Thyroid gland (tissue), 4 donors: ENCODE results near the gene MRPL54. TPM values are rescaled to one million over a fixed set of nuclear protein-coding genes. Genes with fewer than 3 reads are reported as not detected.

Experiments used
- DNase-seq, 2 donors: peaks; one replicate each; pipeline ENCODE4 v3.0.0-alpha.2; 2019
- H3K27ac ChIP-seq, 3 donors: fragments of 200-600 bp; sonication (generic); 1 replicate in 2 of 3; 2 replicates in 1 of 3; pipeline ENCODE4 v1.5.1; 2016 to 2019; ENCODE audit warnings: mild to moderate bottlenecking in 1 of 3, moderate library complexity in 1 of 3
- H3K27me3 ChIP-seq: fragments of 200-600 bp; sonication (generic); one replicate; pipeline ENCODE4 v1.5.1; 2019
- H3K36me3 ChIP-seq, 2 donors: fragments of 200-600 bp; sonication (generic); one replicate each; pipeline ENCODE4 v1.5.1; 2016 to 2019
- H3K4me1 ChIP-seq, 2 donors: fragments of 200-600 bp; sonication (generic); one replicate each; pipeline ENCODE4 v1.5.1; 2017 to 2019
- H3K4me3 ChIP-seq, 3 donors: fragments of 200-600 bp; sonication (generic); replicated peaks in 1 of 3; 1 replicate in 2 of 3; 2 replicates in 1 of 3; pipeline ENCODE4 v1.5.1; 2016; ENCODE audit warnings: mild to moderate bottlenecking in 1 of 3
- H3K9me3 ChIP-seq: fragments of 200-600 bp; sonication (generic); one replicate; pipeline ENCODE4 v1.5.1; 2017
- POLR2A ChIP-seq, 2 donors: fragments of 450-650 bp; IDR thresholded peaks; one replicate each; pipeline ENCODE4 v1.6.1; 2017; ENCODE audit warnings: antibody characterized with exemption in 2 of 2, mild to moderate bottlenecking in 2 of 2, moderate library complexity in 1 of 2
- WGBS, 2 donors: methylation state at CpG; one replicate each; pipeline ENCODE4 v1.1.5; 2017; 5-methylcytosine and 5-hydroxymethylcytosine counted together
- intact Hi-C: fragments of 100-400 bp; cut with DNase I; formaldehyde crosslinking; loops from one replicate; pipeline ENCODE4 v1.15.1; 2023
- total RNA-seq, 4 donors: library from RNA; depleted of rRNA; stranded (reverse); fragments of >200 nt; gene quantifications; one replicate each; pipeline ENCODE4 v1.2.3, GENCODE V29; 2016
- TF ChIP-seq, protein P1 (sequence below), 6 experiments: fragments of 200-600 bp in 3 of 6; fragments of 450-650 bp in 3 of 6; sonication (generic) in 3 of 6; IDR thresholded peaks; one replicate each; pipeline ENCODE4 v1.5.1; 2016 to 2019; ENCODE audit warnings: antibody characterized with exemption in 6 of 6, mild to moderate bottlenecking in 2 of 6, inconsistent platforms in 1 of 6, moderate library complexity in 1 of 6

MRPL54 gene
- total RNA-seq, 4 donors from 2014 or later = 84.0 to 131 (median 102) TPM

DNA sequence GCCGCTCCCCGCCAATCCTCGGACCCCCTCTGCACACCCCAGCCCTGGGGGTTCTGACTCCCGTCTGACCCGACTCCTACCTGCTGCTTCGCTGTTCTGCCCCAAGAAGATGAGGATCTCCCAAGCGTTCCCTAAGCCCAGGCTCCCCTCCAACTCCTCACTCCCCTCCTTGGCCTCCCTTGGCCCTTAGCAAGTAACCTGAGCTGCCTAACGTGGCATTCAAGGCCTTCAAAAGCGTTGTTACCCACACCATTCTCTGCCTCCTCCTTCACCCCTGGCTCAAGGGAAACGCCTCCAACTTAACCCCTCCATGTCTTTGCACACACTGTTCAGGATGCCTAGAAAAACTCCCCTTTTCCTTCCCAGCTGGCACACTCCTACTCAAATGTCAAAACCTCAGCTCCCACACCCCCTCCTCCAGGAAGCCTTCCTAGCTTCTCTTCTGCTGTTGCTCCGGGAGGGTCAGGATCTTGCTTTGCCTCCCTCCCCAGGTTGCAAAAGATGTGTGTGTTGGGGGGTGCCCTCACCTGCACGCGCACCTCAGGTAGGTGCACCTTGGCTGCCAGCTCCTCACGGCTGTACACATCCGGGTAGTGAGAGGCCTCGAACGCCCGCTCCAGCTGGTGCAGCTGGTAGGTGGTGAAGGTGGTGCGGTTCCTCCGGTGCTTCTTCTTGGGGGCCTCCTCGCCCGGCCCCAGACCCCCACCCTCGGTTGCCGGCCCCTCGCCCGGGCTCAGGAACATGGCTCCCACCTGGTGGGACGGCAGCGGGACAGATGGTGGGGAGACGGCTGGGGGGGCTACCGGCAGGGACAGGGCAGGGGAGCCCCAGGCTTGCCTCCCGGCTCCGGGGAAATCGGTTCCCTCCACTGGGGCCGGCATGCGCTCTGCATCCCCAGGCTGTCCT lies 8.8 kb downstream of the MRPL54 start:
- no peak overlapping the region for H3K27ac ChIP-seq
- WGBS, 2 donors = 75 to 76% methylated on average over 28 to 33 of the region's 35 CpGs
- peaks cover 20 to 24% of the 10 kb centered on the region in 2 donors for H3K36me3 ChIP-seq
- no peaks in the 10 kb centered on the region for H3K4me1 ChIP-seq
- intact Hi-C loops = no loop called here
- no peak for DNase-seq
- no peaks in the 10 kb centered on the region for H3K9me3 ChIP-seq
- H3K4me3 ChIP-seq = no peak overlapping the region
- no peaks in the 10 kb centered on the region for H3K27me3 ChIP-seq
- TF ChIP-seq, protein P1, sequence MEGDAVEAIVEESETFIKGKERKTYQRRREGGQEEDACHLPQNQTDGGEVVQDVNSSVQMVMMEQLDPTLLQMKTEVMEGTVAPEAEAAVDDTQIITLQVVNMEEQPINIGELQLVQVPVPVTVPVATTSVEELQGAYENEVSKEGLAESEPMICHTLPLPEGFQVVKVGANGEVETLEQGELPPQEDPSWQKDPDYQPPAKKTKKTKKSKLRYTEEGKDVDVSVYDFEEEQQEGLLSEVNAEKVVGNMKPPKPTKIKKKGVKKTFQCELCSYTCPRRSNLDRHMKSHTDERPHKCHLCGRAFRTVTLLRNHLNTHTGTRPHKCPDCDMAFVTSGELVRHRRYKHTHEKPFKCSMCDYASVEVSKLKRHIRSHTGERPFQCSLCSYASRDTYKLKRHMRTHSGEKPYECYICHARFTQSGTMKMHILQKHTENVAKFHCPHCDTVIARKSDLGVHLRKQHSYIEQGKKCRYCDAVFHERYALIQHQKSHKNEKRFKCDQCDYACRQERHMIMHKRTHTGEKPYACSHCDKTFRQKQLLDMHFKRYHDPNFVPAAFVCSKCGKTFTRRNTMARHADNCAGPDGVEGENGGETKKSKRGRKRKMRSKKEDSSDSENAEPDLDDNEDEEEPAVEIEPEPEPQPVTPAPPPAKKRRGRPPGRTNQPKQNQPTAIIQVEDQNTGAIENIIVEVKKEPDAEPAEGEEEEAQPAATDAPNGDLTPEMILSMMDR (IDR thresholded peaks at IDR 0.05) = no peak
- TF ChIP-seq POLR2A (IDR thresholded peaks at IDR 0.05) = no peak

DNA sequence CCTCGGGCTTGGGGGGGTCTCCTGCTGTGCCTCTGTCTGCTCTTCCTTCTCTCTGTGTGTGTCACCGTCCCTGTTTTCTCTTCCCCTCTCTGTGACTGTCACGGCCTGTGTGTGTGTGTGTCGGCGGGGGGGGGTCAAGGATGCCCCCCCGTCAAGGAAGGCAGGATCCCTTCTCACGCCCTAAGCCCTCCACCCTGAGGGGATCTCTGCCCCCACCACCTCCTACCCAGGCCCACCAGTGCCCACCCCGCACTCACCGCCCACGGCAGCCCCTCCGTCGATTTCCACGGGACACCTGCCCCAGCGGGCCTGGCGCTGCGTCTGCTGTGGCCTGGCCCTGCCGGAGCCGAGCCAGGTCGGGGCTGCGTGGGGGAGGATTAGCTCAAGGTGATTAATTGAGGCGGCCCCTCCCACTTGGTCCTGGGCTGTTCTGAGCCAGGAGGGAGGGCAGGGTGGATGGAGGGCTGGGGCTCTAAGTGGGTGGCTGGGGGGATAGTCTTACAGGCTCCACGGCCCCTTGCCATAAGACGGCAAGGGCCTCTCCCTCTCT lies 9.5 kb downstream of the MRPL54 start, which contains the start of gene RAX2:
RAX2 (minus strand) TSS at position 323 of the 550 bp plus-strand sequence. CDS start 486 bp downstream, outside the sequence.
- 51 to 60% methylated on average over 12 to 23 of the region's 23 CpGs for WGBS, 2 donors
- no peak for DNase-seq

DNA sequence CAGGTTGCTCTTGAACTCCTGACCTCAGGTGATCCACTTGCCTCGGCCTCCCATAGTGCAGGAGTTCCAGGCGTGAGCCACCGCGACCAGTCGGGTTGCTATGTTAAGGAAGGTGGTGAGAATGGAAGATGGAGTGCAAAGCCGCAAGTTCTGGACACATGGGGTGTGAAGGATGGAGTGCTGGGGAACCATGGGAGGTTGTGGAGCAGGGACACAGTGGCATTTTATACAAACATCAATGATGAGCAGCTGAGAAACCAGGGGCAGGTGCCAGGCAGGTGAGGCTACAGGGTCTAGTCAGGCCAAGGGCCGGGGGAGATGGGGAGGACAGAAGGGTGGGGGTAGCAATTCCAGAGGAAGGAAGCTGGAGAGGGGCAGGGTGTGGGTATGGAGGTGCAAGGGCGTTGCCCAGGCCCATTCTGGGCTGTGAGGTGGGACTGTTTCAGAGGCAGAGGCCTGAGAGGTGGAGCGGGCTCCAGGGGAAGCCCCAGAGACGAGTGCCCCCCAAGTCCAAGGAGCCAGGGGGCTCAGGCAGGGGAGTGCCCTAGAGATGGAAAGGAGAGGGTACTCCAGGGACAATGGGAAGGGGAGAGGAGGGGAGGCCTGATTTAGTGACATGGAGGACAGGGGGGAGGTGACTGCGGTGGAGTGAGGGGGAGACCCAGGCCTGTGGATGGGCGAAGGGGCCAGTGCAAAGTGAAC lies 11.5 kb downstream of the MRPL54 start:
- Histone ChIP-seq H3K9me3 (no peaks in the 10 kb centered on the region), H3K27ac (no peak overlapping the region), H3K36me3 (no peaks in the 10 kb centered on the region), H3K27me3 (no peaks in the 10 kb centered on the region), H3K4me1 (no peaks in the 10 kb centered on the region), H3K4me3 (no peak overlapping the region)
- WGBS, 2 donors = 82 to 87% methylated on average over 12 of the region's 12 CpGs
- intact Hi-C loops = no loop called here
- DNase-seq = no peak
- TF ChIP-seq POLR2A (IDR thresholded peaks at IDR 0.05) = no peak
- TF ChIP-seq, protein P1 (IDR thresholded peaks at IDR 0.05) = no peak

More for the DNA sequence above, 9.5 kb downstream of the MRPL54 start, which contains the start of gene RAX2:
- intact Hi-C loops = no loop called here
- Histone ChIP-seq H3K4me1 (no peaks in the 10 kb centered on the region), H3K9me3 (no peaks in the 10 kb centered on the region), H3K4me3 (no peak within 1 kb of the TSS), H3K27me3 (no peaks in the 10 kb centered on the region), H3K27ac (no peak within 1 kb of the TSS), H3K36me3 (peaks cover 14 to 16% of the 10 kb centered on the region in 2 donors)
- TF ChIP-seq, protein P1 (IDR thresholded peaks at IDR 0.05) = no peak
- no peak for TF ChIP-seq POLR2A (IDR thresholded peaks at IDR 0.05)

DNA sequence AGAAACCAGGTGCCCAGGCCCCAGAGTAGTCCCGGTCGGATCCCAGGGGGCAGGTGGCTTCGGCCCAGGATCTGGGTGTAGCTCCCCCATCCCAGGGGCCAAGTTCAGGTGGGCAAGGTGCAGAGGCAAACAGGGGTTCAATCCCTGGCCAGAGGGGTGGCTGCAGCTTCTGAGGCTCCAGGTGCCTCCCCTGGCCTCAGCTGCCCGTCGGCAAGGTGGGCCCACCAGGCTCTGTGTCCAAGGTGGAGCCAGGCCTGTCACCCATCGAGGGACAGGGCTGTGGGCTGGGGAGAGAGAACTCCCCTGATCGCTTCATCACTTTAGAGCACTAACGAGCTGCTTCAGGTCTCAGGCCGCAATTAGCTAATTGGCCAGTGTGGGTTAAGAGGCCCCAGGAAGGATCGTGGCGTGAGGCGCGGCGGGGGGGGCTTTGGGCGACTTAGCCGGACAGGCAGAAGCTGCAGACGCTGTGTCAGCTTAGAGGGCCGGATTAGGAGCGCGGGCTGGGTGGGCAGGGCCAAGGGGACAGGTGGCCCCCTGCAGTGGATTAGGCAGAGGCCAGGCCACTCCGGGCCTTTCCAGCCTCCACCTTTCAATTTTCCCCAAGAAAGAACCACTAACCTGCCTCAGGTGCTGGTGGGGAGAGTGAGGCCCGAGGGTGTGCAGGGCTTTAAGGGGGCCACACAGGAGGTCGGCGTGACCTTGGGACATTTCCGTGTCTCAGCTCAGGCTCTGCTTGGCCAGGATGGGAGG lies 12.3 kb downstream of the MRPL54 start:
- no peaks in the 10 kb centered on the region for H3K9me3 ChIP-seq
- H3K4me3 ChIP-seq = no peak overlapping the region
- H3K4me1 ChIP-seq = no peaks in the 10 kb centered on the region
- no peak overlapping the region for H3K27ac ChIP-seq
- 54 to 61% methylated on average over 16 to 23 of the region's 25 CpGs for WGBS, 2 donors
- intact Hi-C loops = no loop called here
- no peaks in the 10 kb centered on the region for H3K27me3 ChIP-seq
- H3K36me3 ChIP-seq = no peaks in the 10 kb centered on the region
- no peak for TF ChIP-seq POLR2A (IDR thresholded peaks at IDR 0.05)
- TF ChIP-seq, protein P1 (IDR thresholded peaks at IDR 0.05) = no peak
- no peak for DNase-seq
